Ramos (cell line): Measurements from ENCODE around the gene IFI27L1.

Source experiments
- in situ Hi-C: fragments of 300-500 bp; cut with MboI; formaldehyde crosslinking; loops from one replicate; pipeline ENCODE4 v1.14.3; 2022; ENCODE audit warnings: low sequenced_read_pairs; ENCODE audit not compliant: unreplicated experiment

Gene IFI27L1

GRCh38 chr14:94045563-94046345, 35.4 kb upstream of the IFI27L1 start:
- in situ Hi-C loops: loop anchor here (25.0 kb wide), 1 partner anchor 92 kb away; the partner anchor contains the start of gene IFI27L2

GRCh38 chr14:94046696-94047250, 34.3 kb upstream of the IFI27L1 start:
- in situ Hi-C loops: loop anchor here (25.0 kb wide), 1 partner anchor 91 kb away; the partner anchor contains the start of gene IFI27L2

- in situ Hi-C loops: loop anchor here (25.0 kb wide), 1 partner anchor 90 kb away; the partner anchor contains the start of gene IFI27L2
These were observed 33.5 kb upstream of the IFI27L1 start for GRCh38 chr14:94047581-94047980.

- in situ Hi-C loops: loop anchor here (25.0 kb wide), 1 partner anchor 88 kb away; the partner anchor contains the start of gene IFI27L2
These were observed 32.2 kb upstream of the IFI27L1 start for GRCh38 chr14:94048691-94049624.

- in situ Hi-C loops: loop anchor here (25.0 kb wide), 1 partner anchor 88 kb away; the partner anchor contains the start of gene IFI27L2
These were observed 31.5 kb upstream of the IFI27L1 start for GRCh38 chr14:94049625-94050023.

- in situ Hi-C loops: no loop called here
These were observed 30.8 kb upstream of the IFI27L1 start for GRCh38 chr14:94050231-94050880.

- in situ Hi-C loops: no loop called here
These were observed 30.0 kb upstream of the IFI27L1 start for GRCh38 chr14:94051115-94051514.

- in situ Hi-C loops: no loop called here
These were observed 29.3 kb upstream of the IFI27L1 start for GRCh38 chr14:94051779-94052178.

GRCh38 chr14:94052199-94052598, 28.9 kb upstream of the IFI27L1 start:
- in situ Hi-C loops: no loop called here

GRCh38 chr14:94052662-94053061, 28.4 kb upstream of the IFI27L1 start:
- in situ Hi-C loops: no loop called here

GRCh38 chr14:94054401-94054800, 26.7 kb upstream of the IFI27L1 start:
- in situ Hi-C loops: no loop called here

GRCh38 chr14:94054936-94055335, 26.2 kb upstream of the IFI27L1 start:
- in situ Hi-C loops: no loop called here

- in situ Hi-C loops: no loop called here
These were observed 24.4 kb upstream of the IFI27L1 start for GRCh38 chr14:94056579-94057308.

- in situ Hi-C loops: no loop called here
These were observed 22.9 kb upstream of the IFI27L1 start for GRCh38 chr14:94058128-94058673.

- in situ Hi-C loops: no loop called here
These were observed 22.4 kb upstream of the IFI27L1 start for GRCh38 chr14:94058674-94059138.

GRCh38 chr14:94059998-94060397, 21.1 kb upstream of the IFI27L1 start:
- in situ Hi-C loops: no loop called here

- in situ Hi-C loops: no loop called here
These were observed 18.7 kb upstream of the IFI27L1 start for GRCh38 chr14:94062344-94062940.

GRCh38 chr14:94066089-94066676, 14.9 kb upstream of the IFI27L1 start:
- in situ Hi-C loops: no loop called here
